GM19455 (cell line): ENCODE data around the gene PARP9.
"Not testable (repeated sequence)": the region's sequence is repeated elsewhere in the genome, so short reads cannot be mapped to it uniquely, and the experiment has no call there.

Experiments
- ATAC-seq: cut with Tn5 transposase; IDR thresholded peaks from one replicate; pipeline ENCODE4 v1.9.1; 2021; ENCODE audit not compliant: unreplicated experiment

Gene PARP9

DNA sequence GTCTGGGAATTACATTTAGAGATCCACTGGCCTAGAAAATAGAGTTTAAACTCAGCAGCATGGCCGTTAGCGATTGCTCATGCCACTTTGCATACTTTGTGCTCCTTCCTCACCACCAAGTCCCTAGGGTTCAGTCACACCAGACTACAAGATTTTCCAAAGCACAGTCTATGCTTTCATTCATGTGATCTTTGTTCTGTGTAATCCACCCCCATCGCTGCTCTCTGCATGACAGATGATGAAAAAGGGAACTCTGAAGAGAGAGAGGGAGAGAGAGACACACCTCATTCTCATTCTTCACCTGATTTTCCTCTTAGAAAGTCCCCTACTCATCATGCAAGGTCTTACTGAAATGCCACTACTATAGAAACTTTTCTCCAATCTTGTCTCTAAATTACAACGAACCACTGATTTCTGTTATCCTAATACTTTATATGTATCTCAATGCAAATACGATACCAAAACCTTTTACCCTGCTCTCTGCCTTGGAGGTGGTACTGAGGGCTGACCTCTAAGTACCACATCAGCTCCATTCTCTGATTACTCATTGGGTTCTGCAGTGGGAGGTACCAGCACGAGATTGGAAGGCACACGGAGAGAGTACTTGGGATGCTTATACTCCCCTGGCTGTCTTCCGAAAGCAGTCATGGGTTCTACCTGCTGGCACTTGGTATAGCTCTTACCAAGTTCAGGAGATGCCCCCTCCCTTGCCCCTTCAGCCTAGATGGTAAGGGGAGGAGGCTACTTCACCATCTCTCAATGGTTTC, 12.3 kb upstream of the PARP9 start:
- peak; percentile 84 for ATAC-seq

DNA sequence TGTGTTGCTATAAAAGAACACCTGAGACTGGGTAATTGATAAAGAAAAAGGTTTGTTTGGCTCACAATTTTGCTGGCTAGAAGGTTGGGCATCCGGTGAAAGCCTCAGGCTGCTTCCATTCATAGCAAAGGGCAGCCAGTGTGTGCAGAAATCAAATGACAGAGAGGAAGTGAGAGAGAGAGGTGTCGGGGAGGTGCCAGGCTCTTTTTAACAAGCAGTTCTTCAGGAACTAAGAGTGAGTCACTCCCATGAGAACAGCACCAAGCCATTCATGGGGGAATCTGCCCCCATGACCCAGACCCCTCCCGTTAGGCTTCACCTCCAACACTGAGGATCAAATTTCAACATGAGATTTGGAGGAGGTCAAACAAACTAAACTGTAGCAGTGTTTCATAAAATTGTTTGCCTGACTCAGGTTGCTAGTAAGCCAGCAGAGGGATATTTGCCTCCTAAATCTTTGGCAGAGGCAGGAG, 8.9 kb upstream of the PARP9 start:
- no peak for ATAC-seq

DNA sequence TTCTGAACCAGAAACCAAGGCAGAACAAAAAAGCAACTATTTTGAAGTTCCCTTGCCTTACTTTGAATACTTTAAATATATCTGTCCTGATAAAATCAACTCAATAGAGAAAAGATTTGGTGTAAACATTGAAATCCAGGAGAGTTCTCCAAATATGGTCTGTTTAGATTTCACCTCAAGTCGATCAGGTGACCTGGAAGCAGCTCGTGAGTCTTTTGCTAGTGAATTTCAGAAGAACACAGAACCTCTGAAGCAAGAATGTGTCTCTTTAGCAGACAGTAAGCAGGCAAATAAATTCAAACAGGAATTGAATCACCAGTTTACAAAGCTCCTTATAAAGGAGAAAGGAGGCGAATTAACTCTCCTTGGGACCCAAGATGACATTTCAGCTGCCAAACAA, 4.7 kb upstream of the PARP9 start:
- no peak for ATAC-seq

DNA sequence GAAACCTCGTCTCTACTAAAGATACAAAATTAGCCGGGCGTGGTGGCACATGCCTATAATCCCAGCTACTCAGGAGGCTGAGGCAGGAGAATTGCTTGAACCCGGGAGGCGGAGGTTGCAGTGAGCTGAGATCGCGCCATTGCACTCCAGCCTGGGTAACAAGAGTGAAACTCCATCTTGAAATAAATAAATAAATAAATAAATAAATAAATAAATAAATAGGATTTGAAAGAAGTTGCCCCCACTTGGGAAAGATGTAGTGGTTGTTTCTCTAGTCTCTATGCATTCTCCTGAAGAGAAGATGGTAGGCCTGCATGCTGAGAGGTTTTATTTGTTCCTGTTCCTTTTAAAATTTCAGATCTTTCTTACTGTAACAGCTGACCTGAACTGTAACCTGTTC, 4.0 kb upstream of the PARP9 start:
- ATAC-seq = not testable (repeated sequence)

DNA sequence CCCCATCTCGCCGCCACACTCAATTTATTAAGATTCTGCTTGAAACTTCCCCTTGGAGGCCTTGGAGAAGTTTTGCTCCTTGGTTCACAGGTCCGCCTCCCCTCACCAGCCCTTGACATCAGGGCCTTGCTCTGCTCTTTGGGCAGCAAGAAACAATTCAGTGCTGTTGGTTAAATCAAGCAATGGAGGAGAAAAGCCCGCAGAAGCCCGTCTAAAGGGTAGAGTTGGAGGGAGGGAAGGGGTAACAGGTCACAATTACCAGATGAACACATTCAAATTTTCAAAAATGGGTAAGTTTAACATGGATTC, 429 bp downstream of the PARP9 start:
- ATAC-seq = peak; percentile 11

DNA sequence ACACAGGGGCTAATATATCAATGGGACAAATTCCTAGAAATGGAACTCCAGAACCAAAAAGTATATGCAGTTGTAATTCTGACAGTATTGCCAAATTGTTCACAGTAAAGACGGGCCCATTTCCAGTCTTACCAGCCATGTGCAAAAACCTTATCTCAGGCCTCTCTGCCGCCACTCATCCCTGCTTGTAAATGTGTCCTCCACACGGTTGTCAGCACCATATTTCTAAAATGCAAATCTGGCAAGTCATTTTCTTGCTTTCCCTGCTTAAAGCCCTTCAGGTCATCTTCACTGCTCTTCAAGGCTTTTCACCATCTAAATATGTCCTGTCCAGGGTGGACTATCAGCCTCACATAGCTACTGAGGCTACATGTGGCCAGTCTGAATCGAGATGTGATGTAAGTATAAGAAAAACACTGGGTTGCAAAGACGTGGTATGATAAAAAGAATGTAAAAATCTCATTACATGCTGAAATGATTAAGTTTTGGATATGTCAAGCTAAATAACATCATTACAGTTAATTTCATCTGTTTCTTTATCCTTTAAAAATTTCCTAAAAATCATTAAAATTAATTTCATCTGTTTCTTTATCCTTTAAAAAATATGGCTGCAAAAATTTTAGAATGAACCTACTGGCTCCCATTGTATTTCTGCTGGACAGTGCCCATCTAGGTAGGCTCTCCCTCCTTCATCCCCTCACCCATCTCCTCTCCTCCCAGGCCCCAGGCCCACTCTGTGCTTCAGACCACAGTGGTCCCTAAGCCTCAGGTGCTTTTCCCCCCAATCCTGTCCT, 980 bp downstream of the PARP9 start:
- no peak for ATAC-seq

DNA sequence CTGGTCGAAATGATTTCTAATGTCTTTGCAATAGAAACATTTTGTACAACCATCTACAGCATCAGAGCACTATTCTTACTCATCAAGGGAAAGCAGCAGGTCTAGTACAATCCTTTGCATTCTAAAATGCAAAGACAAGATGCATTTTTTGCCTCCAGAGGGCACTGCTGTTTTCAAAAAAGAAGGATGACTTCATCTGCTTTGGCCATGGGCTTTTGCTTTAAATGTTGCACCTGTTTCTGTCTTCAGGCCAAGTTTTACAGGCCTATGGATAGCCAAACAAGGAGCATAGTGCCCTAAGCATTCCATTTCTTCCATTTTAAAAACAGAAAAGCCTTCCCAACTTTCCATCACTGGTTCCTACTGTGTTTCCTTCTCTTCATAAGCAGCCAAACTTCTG, 3.4 kb downstream of the PARP9 start:
- no peak for ATAC-seq

DNA sequence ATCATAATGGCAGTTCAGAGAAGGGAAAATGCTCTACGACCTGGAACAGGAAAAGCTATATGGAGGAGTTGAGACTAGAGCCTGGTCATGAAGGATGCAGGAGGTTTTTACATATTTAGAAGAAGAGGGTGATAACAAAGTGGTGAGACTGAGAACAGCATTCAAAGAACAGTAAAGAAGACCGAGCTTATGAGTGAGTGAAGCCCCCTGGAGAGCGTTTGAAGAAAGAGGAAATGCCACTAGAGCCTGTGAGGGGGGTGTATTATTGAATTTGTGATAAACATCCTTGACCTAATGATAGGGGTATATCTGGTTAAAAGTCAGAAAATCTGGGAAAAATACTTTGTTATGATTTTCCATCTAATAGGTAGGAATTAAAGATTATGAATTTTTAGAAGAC, 4.2 kb downstream of the PARP9 start:
- no peak for ATAC-seq

DNA sequence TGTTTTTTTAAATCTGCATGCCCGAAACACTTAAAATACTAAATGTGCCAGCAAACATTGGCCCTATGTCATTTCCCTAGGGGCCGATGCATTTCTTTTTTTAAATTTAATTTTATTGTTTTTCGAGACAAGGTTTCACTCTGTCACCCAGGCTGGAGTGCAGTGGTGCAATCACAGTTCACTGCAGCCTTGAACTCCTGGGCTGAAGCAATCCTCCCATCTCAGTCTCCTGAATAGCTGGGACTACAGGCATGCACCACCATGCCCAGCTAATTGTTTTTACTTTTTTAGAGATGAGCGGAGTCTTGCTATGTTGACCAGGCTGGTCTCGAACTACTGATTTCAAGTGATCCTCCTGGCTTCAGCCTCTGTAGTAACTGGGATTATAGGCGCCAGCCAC, 5.5 kb downstream of the PARP9 start:
- no peak for ATAC-seq

DNA sequence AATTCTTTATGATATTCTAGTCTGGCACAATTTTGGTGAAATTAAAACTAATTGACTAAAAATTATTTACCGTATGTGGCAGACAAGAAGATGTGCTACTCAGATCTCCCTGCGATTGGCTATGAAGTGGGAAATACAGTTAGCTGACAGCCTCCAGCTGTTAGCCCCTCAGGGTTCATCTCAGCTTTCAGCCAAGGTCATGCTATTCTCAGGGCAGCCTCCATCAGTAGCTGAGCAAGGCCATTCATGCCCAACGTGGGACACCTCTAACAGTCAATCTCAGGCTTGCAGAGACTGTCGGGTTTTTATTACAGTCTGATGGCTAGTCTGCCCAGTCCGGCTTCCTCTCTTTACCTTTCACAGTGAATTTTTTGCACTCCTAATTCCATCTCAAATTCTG, 6.7 kb downstream of the PARP9 start:
- no peak for ATAC-seq

DNA sequence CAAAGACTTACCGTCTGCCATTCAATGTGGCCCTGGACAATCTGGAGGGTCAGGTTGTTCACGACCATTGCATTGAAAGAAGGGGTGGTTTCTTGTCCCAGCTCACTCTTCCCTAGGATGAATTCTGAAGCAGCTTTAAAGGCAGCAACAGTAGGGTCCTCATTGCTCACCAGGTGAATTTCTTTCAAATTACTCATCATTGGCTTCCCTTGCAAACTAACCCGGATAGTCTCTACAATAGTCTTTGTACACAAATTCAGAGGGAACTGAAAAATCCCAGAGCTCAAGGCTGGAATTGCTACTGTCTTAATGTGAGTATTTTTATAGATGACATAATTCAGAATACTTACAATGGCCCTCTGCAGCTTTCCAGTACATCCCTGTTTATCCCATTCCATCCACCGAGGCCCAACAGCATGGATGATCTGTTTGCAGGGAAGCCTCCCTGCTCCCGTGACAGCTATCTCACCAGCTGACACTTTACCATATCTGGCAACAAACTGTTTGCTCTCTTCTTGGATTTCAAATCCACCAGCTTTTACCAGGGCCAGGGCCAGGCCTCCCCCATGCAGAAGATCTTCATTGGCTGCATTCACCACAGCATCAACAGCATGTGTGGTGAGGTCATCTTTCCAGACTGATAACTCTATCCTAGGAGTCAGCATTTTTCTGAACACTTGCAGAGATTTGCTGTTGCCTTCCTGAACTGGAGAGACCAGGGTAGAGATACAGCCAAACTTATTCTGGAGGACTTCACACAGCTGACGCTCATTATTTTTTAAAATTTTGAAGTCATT, 8.6 kb downstream of the PARP9 start:
- no peak for ATAC-seq

DNA sequence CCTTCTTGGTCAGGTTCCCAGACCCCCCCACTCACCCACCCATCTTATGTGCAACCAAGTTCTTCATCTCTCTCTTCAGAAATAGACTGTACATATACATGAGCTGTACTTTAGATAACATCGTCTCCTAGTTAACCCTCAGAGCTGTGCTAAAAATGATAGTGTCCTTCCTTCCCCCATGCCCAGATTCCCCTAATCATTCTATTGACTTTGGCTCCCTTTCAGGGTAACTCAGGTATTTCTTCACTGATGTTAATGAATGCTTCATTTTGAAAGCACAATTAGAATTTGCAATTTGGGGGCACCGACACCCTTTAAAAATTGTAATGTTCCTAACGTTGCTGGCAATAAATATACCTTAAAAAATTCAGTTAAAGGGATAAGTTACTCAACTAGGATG, 10.9 kb downstream of the PARP9 start:
- no peak for ATAC-seq

DNA sequence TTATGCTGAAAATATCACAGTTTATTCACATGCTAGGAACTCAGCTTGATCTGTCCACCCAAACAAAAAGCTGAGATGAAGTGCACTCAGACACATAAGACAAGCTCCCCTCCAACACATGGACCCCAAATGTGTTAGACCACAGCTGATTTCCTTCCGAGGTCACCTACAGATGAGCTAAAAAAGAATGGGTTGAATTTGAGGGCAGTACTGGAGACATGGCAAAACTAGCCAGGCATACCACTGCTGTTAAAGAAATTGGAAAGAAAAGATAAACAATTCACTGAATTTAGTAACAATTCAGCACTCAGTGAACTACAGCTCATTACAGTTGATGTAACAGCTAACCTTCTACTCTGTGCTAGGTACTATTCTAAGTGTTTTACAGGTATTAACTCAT, 15.5 kb downstream of the PARP9 start:
- ATAC-seq = no peak

DNA sequence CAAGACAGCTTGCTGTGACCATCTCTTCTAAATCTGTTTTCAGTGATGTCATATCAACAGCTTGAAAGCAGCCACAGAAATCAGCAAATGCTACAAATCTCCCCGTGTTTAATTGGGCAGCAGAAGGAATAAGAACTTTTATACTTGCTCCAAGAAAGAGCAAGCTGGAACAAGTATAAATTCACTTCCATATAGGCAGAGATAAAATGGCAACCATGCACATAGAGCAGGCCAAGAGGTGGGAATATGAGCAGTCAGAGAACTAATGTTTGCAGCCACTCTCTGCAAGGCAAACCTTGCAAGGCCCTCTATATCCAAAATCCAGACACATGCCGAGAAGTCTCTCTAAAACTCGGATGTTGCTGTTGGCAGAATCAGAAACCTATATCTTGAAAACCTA, 16.0 kb downstream of the PARP9 start:
- ATAC-seq = no peak

DNA sequence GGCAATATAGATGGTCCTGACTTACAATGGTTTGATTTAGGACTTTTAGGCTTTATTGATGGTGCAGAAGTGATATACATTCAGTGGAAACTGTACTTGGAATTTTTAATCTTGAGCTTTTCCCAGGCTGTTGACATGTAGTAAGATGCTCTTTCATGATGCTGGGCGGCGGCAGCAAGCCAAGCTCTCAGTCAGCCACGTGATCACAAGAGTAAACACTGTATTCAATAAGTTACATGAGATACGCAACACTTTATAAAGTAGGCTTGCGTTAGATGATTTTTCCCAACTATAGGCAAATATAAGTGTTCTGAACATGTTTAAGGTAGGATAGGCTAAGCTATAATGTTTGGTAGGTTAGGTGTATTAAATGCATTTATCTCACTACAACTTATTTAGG, 17.9 kb downstream of the PARP9 start:
- ATAC-seq = no peak

DNA sequence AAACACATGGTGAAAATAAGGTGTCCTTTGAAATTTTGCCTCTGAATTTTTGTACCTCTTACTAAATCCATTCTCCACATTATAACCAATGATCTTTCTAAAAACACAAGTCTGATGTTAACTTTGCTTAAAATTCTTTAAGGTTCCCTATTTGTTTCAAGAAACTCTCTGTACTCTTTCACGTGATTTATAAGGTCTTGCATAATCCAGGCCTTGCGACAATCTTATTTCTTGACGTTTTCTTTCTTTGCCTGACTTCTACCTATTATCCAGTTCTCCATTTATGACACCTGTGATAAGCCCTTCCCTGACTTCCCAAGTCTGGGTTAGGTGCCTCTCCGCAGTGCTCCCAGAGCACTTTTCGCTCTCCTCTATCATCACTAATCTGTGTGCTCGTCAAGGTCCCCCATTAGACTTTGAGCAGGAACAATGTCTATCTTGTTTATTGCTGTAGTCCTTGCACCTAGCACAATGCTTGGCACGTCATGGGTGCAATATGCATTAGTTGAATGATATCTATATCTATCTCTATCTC, 25.1 kb downstream of the PARP9 start:
- ATAC-seq = no peak

DNA sequence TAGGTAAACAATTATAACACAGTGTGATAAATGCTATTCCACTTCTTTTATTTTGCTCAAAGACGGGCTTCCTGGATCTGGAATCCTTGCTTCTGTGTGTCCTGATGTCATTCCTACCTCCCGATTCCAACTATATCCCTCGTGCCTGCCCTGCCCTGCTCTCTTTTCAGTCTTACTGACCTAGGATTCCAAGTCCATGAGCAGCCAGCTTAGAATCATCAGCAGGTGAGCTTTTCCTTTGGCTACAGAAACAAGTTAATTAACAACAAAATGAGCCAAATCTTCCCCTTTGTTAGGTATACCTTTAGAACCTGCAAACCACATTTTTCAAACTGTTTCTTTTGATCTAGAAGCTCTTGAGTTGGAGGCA, 27.5 kb downstream of the PARP9 start:
- ATAC-seq = no peak

DNA sequence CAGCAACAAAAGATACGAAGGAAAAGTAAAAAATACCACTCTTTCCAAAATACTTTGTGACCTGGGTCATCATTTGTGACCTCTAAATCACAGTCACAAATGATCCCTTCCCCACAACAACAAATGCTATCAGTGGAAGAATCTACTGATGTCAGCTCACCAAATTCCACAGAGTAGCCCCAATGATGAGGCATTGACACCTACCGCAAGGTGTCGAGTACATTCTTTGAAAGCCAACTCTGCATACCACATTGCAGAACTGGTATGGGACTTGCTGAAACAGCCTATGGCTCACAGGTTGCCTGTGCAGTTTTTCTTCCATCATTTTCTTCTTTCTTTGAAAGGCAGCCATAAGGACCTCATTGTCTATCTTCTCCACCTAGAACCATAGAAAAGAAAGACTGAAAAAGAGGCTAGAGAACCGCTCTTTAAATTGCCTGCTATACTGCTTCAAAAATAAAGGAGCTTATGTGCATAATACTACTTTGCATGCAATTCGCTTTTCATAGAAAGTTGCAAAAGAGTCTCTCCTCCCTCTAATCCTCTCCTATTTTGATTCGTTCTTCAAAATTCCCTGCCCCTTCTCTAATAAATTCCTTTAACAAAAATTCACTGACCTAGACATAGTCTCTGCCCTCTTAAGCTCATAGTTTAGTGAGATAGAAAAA, 28.0 kb downstream of the PARP9 start:
- no peak for ATAC-seq

DNA sequence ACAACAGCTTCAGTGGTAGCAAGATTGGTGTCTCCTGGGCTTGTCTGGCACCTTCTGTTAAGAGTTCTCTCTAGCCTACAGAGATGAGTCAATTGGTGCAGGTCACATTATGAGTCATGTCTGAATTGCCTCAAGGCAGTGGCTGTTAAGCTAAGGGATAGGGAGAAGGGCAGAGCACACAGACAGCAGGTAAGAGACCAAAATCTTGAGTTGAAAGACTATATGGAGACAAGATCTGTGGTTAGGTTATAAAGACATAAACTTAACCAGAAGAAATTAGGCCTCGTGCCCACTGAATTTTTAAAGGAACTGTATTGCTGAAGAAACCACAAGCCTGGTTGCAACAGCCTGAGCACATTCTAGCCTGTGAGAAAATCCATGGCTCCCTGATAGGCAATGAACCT, 30.2 kb downstream of the PARP9 start:
- ATAC-seq = peak; percentile 100

DNA sequence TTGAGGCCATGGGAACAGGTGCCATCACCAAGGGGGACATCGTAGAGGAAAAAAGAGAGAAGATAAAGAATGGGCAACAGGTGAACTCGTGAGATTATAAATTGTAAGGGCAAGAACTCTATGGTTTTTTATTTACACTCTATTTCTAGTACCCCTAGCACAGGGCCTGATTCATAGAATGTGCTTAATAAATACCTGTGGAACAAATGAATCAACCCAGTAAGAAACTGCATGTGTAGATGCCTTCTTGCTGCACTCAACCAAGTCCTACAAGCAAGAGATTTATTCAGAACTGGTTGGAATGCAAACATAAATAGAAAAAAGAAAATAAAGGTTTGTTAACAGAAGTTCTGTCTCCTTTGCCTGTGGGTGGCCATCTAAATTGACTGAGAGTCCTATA, 30.6 kb downstream of the PARP9 start:
- ATAC-seq = peak; percentile 15

DNA sequence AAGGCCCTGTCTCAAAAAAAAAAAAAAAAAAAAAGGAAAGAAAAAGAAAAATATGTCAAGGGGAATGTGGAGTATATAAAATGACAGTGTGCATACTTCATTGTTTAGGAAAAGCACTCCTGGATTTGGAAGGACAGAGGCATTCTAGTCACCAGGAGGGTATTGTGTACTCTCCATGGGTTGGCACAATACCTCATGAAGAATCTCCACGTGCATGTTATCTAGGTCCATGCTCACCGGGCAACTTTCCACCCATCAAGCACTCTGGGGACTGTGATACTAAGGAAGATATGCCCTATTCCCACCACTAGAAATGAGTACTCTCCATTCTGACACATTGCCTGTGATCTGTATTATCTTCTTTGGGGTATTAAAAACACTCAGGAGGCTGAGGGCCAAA, 33.9 kb downstream of the PARP9 start:
- ATAC-seq = no peak
